Esophagus squamous epithelium (tissue), 5 donors: ENCODE results near the gene ARHGAP8. TPM values are rescaled to one million over a fixed set of nuclear protein-coding genes. Genes with fewer than 3 reads are reported as not detected.

ENCODE experiments used
- DNase-seq: peaks from one replicate; lab custom pipeline; 2025; lab: John Stamatoyannopoulos, UW
- H3K27ac ChIP-seq, 4 donors: fragments of 200-600 bp; sonication (generic); one replicate each; pipeline ENCODE4 v1.5.1; 2016 to 2019; ENCODE audit warnings: mild to moderate bottlenecking in 1 of 4
- H3K27me3 ChIP-seq, 4 donors: fragments of 200-600 bp; sonication (generic); 1 replicate in 3 of 4; 2 replicates in 1 of 4; pipeline versions ENCODE4 v1.5.1 to v1.6.0; 2017 to 2021; ENCODE audit warnings: antibody characterized with exemption in 1 of 4
- H3K36me3 ChIP-seq, 3 donors: fragments of 200-600 bp; sonication (generic); one replicate each; pipeline ENCODE4 v1.5.1; 2016 to 2019
- H3K4me1 ChIP-seq, 3 donors: fragments of 200-600 bp; sonication (generic); one replicate each; pipeline ENCODE4 v1.5.1; 2017 to 2019
- H3K4me3 ChIP-seq, 4 donors: fragments of 200-600 bp; sonication (generic); 1 replicate in 3 of 4; 2 replicates in 1 of 4; pipeline ENCODE4 v1.5.1; 2016 to 2019; ENCODE audit warnings: mild to moderate bottlenecking in 2 of 4, moderate library complexity in 1 of 4
- H3K9me3 ChIP-seq, 3 donors: fragments of 200-600 bp; sonication (generic); one replicate each; pipeline ENCODE4 v1.5.1; 2016 to 2019
- CTCF ChIP-seq, 6 experiments: fragments of 450-650 bp in 4 of 6; fragments of 200-600 bp in 2 of 6; sonication (generic) in 2 of 6; IDR thresholded peaks; one replicate each; pipeline ENCODE4 v1.5.1; 2016 to 2019; ENCODE audit warnings: antibody characterized with exemption in 6 of 6, mild to moderate bottlenecking in 4 of 6, moderate library complexity in 4 of 6
- POLR2A ChIP-seq, 4 donors: fragments of 450-650 bp; IDR thresholded peaks; one replicate each; pipeline ENCODE4 v1.6.1; 2017; ENCODE audit warnings: antibody characterized with exemption in 4 of 4, mild to moderate bottlenecking in 4 of 4, moderate library complexity in 3 of 4
- WGBS, 2 donors: methylation state at CpG; one replicate each; pipeline ENCODE4 v1.1.5; 2018; 5-methylcytosine and 5-hydroxymethylcytosine counted together
- intact Hi-C: fragments of 100-400 bp; cut with DNase I; formaldehyde crosslinking; loops from one replicate; pipeline ENCODE4 v1.15.0; 2022
- total RNA-seq, 4 donors: library from RNA; depleted of rRNA; stranded (reverse); fragments of >200 nt; gene quantifications; one replicate each; pipeline ENCODE4 v1.1.0, GENCODE V29; 2016
- donor health status: DM: yes; HTN: yes; CAD: no.

The ARHGAP8 gene
- total RNA-seq, 4 donors from 2014 or later, result 3.6 to 15.0 (median 11.5) TPM

DNA sequence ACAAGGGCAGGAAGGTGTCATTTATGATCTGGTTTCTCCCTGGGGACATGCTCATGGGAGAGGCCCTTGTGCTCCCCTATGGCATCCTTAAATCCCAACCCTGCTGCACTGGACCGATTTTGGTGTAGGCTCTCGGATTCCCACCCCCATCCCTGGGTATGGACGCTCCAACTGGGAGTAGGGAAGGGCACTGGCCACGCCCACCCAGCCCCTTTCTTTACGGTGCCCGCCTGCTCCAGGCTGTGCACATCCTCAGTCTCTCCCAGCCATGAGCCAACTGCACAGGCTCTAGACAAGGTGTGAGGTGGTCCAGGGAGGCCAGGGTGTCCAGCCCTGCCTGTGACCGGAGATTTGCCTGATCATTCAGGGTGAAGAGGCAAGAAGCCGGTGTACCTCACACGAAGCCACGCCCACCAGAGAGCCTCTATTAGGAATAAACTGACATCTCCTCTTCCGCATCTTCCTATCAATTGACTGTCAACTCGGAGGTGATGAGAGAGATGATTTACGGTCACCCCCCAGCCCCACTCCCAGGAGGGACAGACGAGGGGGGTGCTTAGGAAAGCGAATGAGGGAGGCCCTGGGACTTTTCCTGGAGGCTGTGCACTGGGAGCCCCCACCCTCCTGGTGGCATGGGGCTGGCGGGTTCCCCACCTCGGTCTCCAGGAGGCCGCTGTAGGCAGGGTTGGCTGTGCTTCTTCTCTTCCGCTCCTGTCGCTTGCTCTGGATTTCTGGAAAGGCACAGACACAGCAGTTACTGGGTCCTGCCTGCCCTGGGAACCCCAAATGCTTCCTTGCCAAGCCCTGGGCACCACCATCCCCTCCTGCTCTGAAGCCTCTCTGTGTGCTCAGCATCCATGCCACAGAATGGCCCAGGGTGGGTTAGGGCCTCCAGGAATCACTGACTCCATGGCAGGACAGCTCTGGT is 140.7 kb downstream of the ARHGAP8 start:
- Histone ChIP-seq H3K4me3 (no peak overlapping the region), H3K27ac (no peak overlapping the region), H3K27me3 (peaks cover 0 to 14% (median 0%) of the 10 kb centered on the region in 4 donors), H3K4me1 (no peaks in the 10 kb centered on the region), H3K9me3 (no peaks in the 10 kb centered on the region), H3K36me3 (no peaks in the 10 kb centered on the region)
- no peak for TF ChIP-seq CTCF (IDR thresholded peaks at IDR 0.05)
- TF ChIP-seq POLR2A (IDR thresholded peaks at IDR 0.05), result no peak
- 83 to 94% methylated on average over 3 to 8 of the region's 20 CpGs for WGBS, 2 donors
- no peak for DNase-seq
- intact Hi-C loops, result no loop called here

GRCh38 chr22:44893731-44894080 is 141.3 kb downstream of the ARHGAP8 start:
- H3K4me1 ChIP-seq, result no peaks in the 10 kb centered on the region
- DNase-seq, result no peak
- 53 to 57% methylated on average over 5 of the region's 7 CpGs for WGBS, 2 donors
- peaks cover 0 to 16% (median 0%) of the 10 kb centered on the region in 4 donors for H3K27me3 ChIP-seq
- H3K27ac ChIP-seq, result no peak overlapping the region
- H3K4me3 ChIP-seq, result no peak overlapping the region
- intact Hi-C loops, result no loop called here
- no peaks in the 10 kb centered on the region for H3K36me3 ChIP-seq
- no peak for TF ChIP-seq CTCF (IDR thresholded peaks at IDR 0.05)
- TF ChIP-seq POLR2A (IDR thresholded peaks at IDR 0.05), result no peak
- H3K9me3 ChIP-seq, result no peaks in the 10 kb centered on the region

GRCh38 chr22:44894321-44894720 is 141.9 kb downstream of the ARHGAP8 start:
- H3K4me1 ChIP-seq, result no peaks in the 10 kb centered on the region
- TF ChIP-seq POLR2A (IDR thresholded peaks at IDR 0.05), result no peak
- no peak for TF ChIP-seq CTCF (IDR thresholded peaks at IDR 0.05)
- no peaks in the 10 kb centered on the region for H3K9me3 ChIP-seq
- peaks cover 0 to 16% (median 0%) of the 10 kb centered on the region in 4 donors for H3K27me3 ChIP-seq
- H3K36me3 ChIP-seq, result no peaks in the 10 kb centered on the region
- 77 to 82% methylated on average over 8 to 11 of the region's 12 CpGs for WGBS, 2 donors
- no peak overlapping the region for H3K4me3 ChIP-seq
- intact Hi-C loops, result no loop called here
- no peak for DNase-seq
- H3K27ac ChIP-seq, result no peak overlapping the region

- intact Hi-C loops, result no loop called here
- Histone ChIP-seq H3K27me3 (peaks cover 0 to 16% (median 0%) of the 10 kb centered on the region in 4 donors), H3K4me1 (no peaks in the 10 kb centered on the region), H3K9me3 (no peaks in the 10 kb centered on the region), H3K4me3 (no peak overlapping the region), H3K27ac (no peak overlapping the region), H3K36me3 (no peaks in the 10 kb centered on the region)
- WGBS, 2 donors, result 40 to 70% methylated on average over 1 to 4 of the region's 14 CpGs
- no peak for DNase-seq
- no peak for TF ChIP-seq POLR2A (IDR thresholded peaks at IDR 0.05)
- TF ChIP-seq CTCF (IDR thresholded peaks at IDR 0.05), result no peak
These were observed 142.4 kb downstream of the ARHGAP8 start for GRCh38 chr22:44894782-44895181.

- Histone ChIP-seq H3K27me3 (peaks cover 0 to 16% (median 0%) of the 10 kb centered on the region in 4 donors), H3K4me1 (no peaks in the 10 kb centered on the region), H3K9me3 (peaks cover 0 to 6% (median 0%) of the 10 kb centered on the region in 3 donors), H3K36me3 (no peaks in the 10 kb centered on the region), H3K4me3 (no peak overlapping the region), H3K27ac (no peak overlapping the region)
- TF ChIP-seq CTCF (IDR thresholded peaks at IDR 0.05), result no peak
- TF ChIP-seq POLR2A (IDR thresholded peaks at IDR 0.05), result no peak
- intact Hi-C loops, result no loop called here
- 84 to 86% methylated on average over 16 of the region's 23 CpGs for WGBS, 2 donors
- DNase-seq, result no peak
These were observed 143.1 kb downstream of the ARHGAP8 start for GRCh38 chr22:44895296-44896055.
